ENCODE data around the gene CNKSR2.

CNKSR2 gene

DNA sequence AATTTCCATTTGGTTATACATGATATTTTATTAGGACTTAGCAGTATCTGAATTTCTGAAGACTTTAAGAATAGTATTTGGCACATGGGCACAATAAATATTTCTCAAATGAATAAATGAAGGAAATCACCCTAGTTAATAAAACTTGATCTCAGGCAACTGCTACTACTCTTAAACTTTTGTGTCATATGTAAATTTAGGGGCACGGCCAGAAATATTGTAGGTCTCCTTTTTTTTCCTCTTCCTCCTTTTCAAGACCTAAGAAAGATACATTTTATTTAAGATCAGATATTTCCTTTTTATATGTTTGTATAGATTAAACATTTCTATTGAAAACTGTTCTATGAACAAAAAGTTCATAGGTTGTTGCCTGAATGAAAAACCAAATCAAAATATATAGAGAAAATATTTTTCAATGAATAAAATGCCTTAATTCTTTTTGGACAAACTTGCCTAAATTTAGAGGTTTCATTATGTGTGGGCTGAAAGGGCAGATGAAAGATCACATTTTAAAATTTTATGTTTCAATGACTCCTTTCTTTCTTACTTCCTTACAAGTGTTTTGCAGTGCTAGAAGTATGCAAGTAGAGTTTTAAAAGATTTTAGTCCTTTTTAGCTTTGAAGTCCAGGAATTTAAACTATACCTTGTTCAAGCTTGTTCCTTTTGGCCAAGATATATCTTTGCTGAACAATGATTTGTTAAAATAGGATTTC is 26.3 kb downstream of the CNKSR2 start:
- Histone ChIP-seq H3K79me2 (ENCODE audit: low read length) (no peaks in the 10 kb centered on the region), H3F3A (ENCODE audit: insufficient read depth, low read length) (no peaks in the 10 kb centered on the region), H4K20me1 (ENCODE audit: insufficient read depth, low read length) (no peaks in the 10 kb centered on the region), H3K9me3 (replicated peaks; ENCODE audit: insufficient read depth, low read length) (no peaks in the 10 kb centered on the region), H3K9ac (ENCODE audit: low read length) (no peak overlapping the region), H2AFZ (ENCODE audit: low read length) (no peak overlapping the region), H3K9me2 (replicated peaks; ENCODE audit: insufficient read depth, low read length) (no peaks in the 10 kb centered on the region), H3K4me3 (ENCODE audit: low read length) (no peak overlapping the region), H3K27ac (ENCODE audit: low read length) (no peak overlapping the region), H3K4me2 (ENCODE audit: low read depth, low read length) (no peak overlapping the region), H3K27me3 (replicated peaks; ENCODE audit: insufficient read depth, low read length) (no peaks in the 10 kb centered on the region), H3K4me1 (ENCODE audit: low read length) (no peaks in the 10 kb centered on the region), H3K36me3 (replicated peaks; ENCODE audit: insufficient read depth, low read length) (no peaks in the 10 kb centered on the region)
- TF ChIP-seq, protein P1, sequence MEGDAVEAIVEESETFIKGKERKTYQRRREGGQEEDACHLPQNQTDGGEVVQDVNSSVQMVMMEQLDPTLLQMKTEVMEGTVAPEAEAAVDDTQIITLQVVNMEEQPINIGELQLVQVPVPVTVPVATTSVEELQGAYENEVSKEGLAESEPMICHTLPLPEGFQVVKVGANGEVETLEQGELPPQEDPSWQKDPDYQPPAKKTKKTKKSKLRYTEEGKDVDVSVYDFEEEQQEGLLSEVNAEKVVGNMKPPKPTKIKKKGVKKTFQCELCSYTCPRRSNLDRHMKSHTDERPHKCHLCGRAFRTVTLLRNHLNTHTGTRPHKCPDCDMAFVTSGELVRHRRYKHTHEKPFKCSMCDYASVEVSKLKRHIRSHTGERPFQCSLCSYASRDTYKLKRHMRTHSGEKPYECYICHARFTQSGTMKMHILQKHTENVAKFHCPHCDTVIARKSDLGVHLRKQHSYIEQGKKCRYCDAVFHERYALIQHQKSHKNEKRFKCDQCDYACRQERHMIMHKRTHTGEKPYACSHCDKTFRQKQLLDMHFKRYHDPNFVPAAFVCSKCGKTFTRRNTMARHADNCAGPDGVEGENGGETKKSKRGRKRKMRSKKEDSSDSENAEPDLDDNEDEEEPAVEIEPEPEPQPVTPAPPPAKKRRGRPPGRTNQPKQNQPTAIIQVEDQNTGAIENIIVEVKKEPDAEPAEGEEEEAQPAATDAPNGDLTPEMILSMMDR (IDR thresholded peaks at IDR 0.05; ENCODE audit: low read length) = no peak
- no peak for TF ChIP-seq EZH2 (optimal IDR thresholded peaks at IDR 0.05; ENCODE audit: low read depth, low read length)
- no peak for TF ChIP-seq EZH2phosphoT487 (IDR thresholded peaks at IDR 0.05; ENCODE audit: low read length)
- no peak for DNase-seq

DNA sequence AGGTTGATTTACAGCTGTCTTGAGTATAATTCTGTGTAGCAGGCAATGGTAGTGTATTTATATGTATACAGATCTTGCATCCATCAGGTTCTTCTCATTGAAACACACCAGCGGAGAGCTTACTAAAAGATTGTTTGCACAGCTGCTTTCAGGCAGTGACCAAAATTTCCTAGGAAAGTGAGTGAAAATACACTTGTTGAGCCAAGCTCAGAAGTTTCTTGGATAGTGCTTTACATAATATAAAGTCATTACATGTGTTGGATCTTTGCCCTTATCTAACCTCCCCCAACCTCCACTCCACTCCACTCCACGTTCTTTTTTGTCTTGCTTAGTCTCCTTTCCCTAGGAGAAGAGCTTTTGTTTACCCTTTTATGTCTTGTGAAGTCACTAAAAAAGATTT is 34.1 kb downstream of the CNKSR2 start:
- H3K4me2 ChIP-seq (ENCODE audit: low read depth, low read length) = no peak overlapping the region
- H3K9ac ChIP-seq (ENCODE audit: low read length) = no peak overlapping the region
- no peaks in the 10 kb centered on the region for H3K79me2 ChIP-seq (ENCODE audit: low read length)
- no peaks in the 10 kb centered on the region for H3F3A ChIP-seq (ENCODE audit: insufficient read depth, low read length)
- TF ChIP-seq EZH2 (optimal IDR thresholded peaks at IDR 0.05; ENCODE audit: low read depth, low read length) (no peak), EZH2phosphoT487 (IDR thresholded peaks at IDR 0.05; ENCODE audit: low read length) (no peak)
- TF ChIP-seq, protein P1 (IDR thresholded peaks at IDR 0.05; ENCODE audit: low read length) = no peak
- no peaks in the 10 kb centered on the region for H3K9me2 ChIP-seq (replicated peaks; ENCODE audit: insufficient read depth, low read length)
- H2AFZ ChIP-seq (ENCODE audit: low read length) = no peak overlapping the region
- DNase-seq = no peak
- H3K27me3 ChIP-seq (replicated peaks; ENCODE audit: insufficient read depth, low read length) = no peaks in the 10 kb centered on the region
- no peaks in the 10 kb centered on the region for H3K4me1 ChIP-seq (ENCODE audit: low read length)
- no peaks in the 10 kb centered on the region for H3K9me3 ChIP-seq (replicated peaks; ENCODE audit: insufficient read depth, low read length)
- no peak overlapping the region for H3K27ac ChIP-seq (ENCODE audit: low read length)
- no peak overlapping the region for H3K4me3 ChIP-seq (ENCODE audit: low read length)
- no peaks in the 10 kb centered on the region for H4K20me1 ChIP-seq (ENCODE audit: insufficient read depth, low read length)
- H3K36me3 ChIP-seq (replicated peaks; ENCODE audit: insufficient read depth, low read length) = no peaks in the 10 kb centered on the region

DNA sequence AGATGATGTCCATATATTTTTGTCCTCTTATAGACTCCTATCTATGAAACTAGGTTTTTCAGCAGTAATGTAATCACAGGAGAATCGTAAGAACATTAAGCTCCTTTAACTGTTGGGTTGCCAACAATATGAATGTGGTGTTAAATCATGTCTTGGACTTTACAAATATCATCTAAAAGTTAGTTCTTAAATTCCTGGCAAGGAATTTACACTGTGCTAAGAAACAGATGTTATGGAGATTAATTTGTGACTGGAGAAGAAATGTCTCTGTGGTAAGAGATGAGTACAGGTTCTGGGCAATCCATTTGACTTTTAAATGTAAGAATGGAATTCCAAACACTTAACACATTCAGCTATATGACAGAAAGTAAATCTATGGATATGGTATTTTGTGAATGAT is 34.6 kb downstream of the CNKSR2 start:
- no peaks in the 10 kb centered on the region for H3K4me1 ChIP-seq (ENCODE audit: low read length)
- no peak for DNase-seq
- H2AFZ ChIP-seq (ENCODE audit: low read length) = no peak overlapping the region
- no peaks in the 10 kb centered on the region for H3K36me3 ChIP-seq (replicated peaks; ENCODE audit: insufficient read depth, low read length)
- no peaks in the 10 kb centered on the region for H4K20me1 ChIP-seq (ENCODE audit: insufficient read depth, low read length)
- no peak overlapping the region for H3K4me3 ChIP-seq (ENCODE audit: low read length)
- H3K4me2 ChIP-seq (ENCODE audit: low read depth, low read length) = no peak overlapping the region
- H3K9ac ChIP-seq (ENCODE audit: low read length) = no peak overlapping the region
- TF ChIP-seq EZH2phosphoT487 (IDR thresholded peaks at IDR 0.05; ENCODE audit: low read length) (no peak), EZH2 (optimal IDR thresholded peaks at IDR 0.05; ENCODE audit: low read depth, low read length) (no peak)
- TF ChIP-seq, protein P1 (IDR thresholded peaks at IDR 0.05; ENCODE audit: low read length) = no peak
- no peak overlapping the region for H3K27ac ChIP-seq (ENCODE audit: low read length)
- H3F3A ChIP-seq (ENCODE audit: insufficient read depth, low read length) = no peaks in the 10 kb centered on the region
- no peaks in the 10 kb centered on the region for H3K9me2 ChIP-seq (replicated peaks; ENCODE audit: insufficient read depth, low read length)
- H3K9me3 ChIP-seq (replicated peaks; ENCODE audit: insufficient read depth, low read length) = no peaks in the 10 kb centered on the region
- H3K27me3 ChIP-seq (replicated peaks; ENCODE audit: insufficient read depth, low read length) = no peaks in the 10 kb centered on the region
- H3K79me2 ChIP-seq (ENCODE audit: low read length) = no peaks in the 10 kb centered on the region
